ENCODE data around the gene KLC3.

- TF ChIP-seq CTCF (conservative IDR thresholded peaks at IDR 0.05; ENCODE audit: low read depth, low read length) (no peak), EZH2 (IDR thresholded peaks at IDR 0.05; ENCODE audit: low read length, unreplicated experiment) (no peak)
Measured at GRCh38 chr19:45340232-45340898, at the start of gene KLC3.
